ENCODE results near the gene PCCA.
A peak's percentile ranks its signal among the peaks of the same experiment; 100 is the strongest.

PCCA gene

DNA sequence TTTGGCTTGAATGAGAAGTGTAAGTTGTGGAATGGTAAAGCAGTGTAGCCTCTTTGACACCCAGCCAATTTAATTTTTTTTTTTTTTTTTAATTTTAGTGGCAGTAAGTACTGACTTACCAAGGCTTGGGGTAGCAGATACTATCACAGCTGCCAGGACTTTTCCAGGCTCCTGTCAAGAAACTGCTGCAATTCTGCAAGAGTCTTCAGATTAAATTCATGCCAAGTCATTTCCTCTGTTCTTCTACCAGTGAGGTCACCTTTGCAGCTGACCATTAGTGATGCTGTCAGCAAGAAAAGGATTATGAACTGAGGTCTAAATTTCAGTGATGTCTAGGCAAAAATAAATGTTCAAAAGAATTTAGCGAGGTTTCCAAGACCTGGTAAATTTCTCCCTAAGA, 408.5 kb downstream of the PCCA start:
- DNase-seq (ENCODE audit: low read depth): no peak
- TF ChIP-seq CTCF (IDR thresholded peaks at IDR 0.05; ENCODE audit: low read depth, low read length, missing control alignments): no peak

DNA sequence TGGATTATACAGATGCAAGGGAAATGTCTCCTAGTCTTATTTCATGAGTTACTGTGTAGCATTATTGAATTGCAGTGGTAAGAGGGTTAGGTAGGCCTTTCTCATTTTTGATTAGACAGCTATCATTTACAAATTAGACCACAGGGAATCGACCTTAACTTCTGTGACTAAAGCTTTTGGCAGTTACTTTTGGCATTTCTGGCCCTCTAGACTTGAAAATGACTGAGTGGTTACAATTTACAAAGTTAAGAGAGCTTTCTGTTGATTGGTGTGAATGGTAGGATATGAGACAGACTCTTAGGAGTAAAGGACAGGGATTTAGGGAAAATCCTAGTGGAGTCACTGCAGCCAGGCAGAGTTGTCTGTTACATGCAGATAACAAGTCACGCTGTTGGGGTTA, 413.6 kb downstream of the PCCA start:
- H3K4me3 ChIP-seq (ENCODE audit: low read depth, low read length): no peak overlapping the region
- no peak for DNase-seq (ENCODE audit: low read depth)
- no peak for TF ChIP-seq CTCF (IDR thresholded peaks at IDR 0.05; ENCODE audit: low read depth, low read length, missing control alignments)

More for the DNA sequence above, 408.5 kb downstream of the PCCA start:
- H3K4me3 ChIP-seq (ENCODE audit: low read depth, low read length): no peak overlapping the region

- no peak for DNase-seq (ENCODE audit: low read depth)
- TF ChIP-seq CTCF (IDR thresholded peaks at IDR 0.05; ENCODE audit: low read depth, low read length, missing control alignments): no peak
- no peak overlapping the region for H3K4me3 ChIP-seq (ENCODE audit: low read depth, low read length)
Observed at GRCh38 chr13:100503622-100504021, 414.7 kb downstream of the PCCA start.

- DNase-seq (ENCODE audit: low read depth): peak; percentile 34
- TF ChIP-seq CTCF (IDR thresholded peaks at IDR 0.05; ENCODE audit: low read depth, low read length, missing control alignments): no peak
- peak overlapping the region; percentile 36 for H3K4me3 ChIP-seq (ENCODE audit: low read depth, low read length)
Observed at GRCh38 chr13:100506154-100506553, 417.3 kb downstream of the PCCA start.

DNA sequence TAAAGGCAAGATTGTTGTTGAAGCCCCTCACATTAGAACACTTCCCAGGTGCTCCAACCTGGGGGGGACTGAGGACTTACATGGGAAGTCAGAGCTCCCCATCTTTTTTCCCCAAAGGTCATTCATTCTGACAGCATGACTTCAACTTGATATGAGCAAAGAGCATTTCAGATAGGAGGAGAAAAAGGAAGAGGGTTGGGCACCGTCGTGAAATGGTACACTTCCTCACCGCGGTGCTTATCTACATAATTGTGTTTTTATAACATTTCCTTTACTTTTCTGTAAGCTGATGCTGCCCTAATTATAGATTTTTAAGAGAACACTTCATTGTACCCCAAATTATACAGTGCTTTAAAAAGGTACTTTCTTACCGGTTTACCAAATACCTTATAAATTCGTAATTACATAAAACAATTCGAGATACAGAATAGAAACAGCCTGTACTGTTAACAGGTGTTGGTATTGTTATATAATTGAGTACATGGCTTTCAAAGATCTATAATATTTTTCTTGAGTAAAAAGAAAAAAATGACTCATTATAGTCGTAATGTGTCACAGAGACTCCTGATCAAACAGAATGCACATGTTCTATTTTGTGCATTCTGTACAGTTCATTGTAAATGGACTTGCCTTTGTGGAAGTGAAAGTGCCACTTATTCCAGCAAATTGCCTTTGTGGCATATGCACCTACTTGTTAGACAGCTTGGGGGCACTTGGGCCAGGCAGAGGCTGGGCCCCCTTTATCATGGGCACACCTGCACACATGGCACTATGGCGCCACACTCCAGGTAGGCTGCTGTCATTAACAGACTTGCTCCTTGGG, 417.9 kb downstream of the PCCA start:
- DNase-seq (ENCODE audit: low read depth): no peak
- H3K4me3 ChIP-seq (ENCODE audit: low read depth, low read length): peak overlapping the region; percentile 36; the same call in 1 of the 2 replicates
- no peak for TF ChIP-seq CTCF (IDR thresholded peaks at IDR 0.05; ENCODE audit: low read depth, low read length, missing control alignments)

GRCh38 chr13:100508455-100508854, 419.6 kb downstream of the PCCA start:
- no peak overlapping the region for H3K4me3 ChIP-seq (ENCODE audit: low read depth, low read length)
- DNase-seq (ENCODE audit: low read depth): no peak
- no peak for TF ChIP-seq CTCF (IDR thresholded peaks at IDR 0.05; ENCODE audit: low read depth, low read length, missing control alignments)

GRCh38 chr13:100508996-100509395, 420.1 kb downstream of the PCCA start:
- no peak for TF ChIP-seq CTCF (IDR thresholded peaks at IDR 0.05; ENCODE audit: low read depth, low read length, missing control alignments)
- DNase-seq (ENCODE audit: low read depth): no peak
- H3K4me3 ChIP-seq (ENCODE audit: low read depth, low read length): no peak overlapping the region

All from GM12864 (cell line).